Tibial nerve (tissue), 4 donors: ENCODE measurements around the gene HSPH1. TPM values are rescaled to one million over a fixed set of nuclear protein-coding genes. Genes with fewer than 3 reads are reported as not detected.

Experiments
- DNase-seq, 2 donors: peaks; one replicate each; pipeline ENCODE4 v3.0.0-alpha.2; 2019; ENCODE audit warnings: low spot score in 2 of 2
- H3K27ac ChIP-seq, 4 donors: fragments of 200-600 bp; sonication (generic) in 3 of 4; one replicate each; pipeline ENCODE4 v1.5.1; 2017 to 2019; ENCODE audit warnings: mild to moderate bottlenecking in 1 of 4
- H3K27me3 ChIP-seq, 2 donors: fragments of 200-600 bp; sonication (generic) in 1 of 2; one replicate each; pipeline versions ENCODE4 v1.5.1 to v1.6.0; 2017 to 2019
- H3K36me3 ChIP-seq, 3 donors: fragments of 200-600 bp; sonication (generic); one replicate each; pipeline ENCODE4 v1.5.1; 2018 to 2019
- H3K4me1 ChIP-seq, 4 donors: fragments of 200-600 bp; sonication (generic) in 3 of 4; one replicate each; pipeline ENCODE4 v1.5.1; 2017 to 2019
- H3K4me3 ChIP-seq, 4 donors: fragments of 200-600 bp; sonication (generic) in 3 of 4; one replicate each; pipeline ENCODE4 v1.5.1; 2017 to 2019; ENCODE audit warnings: mild to moderate bottlenecking in 1 of 4, moderate library complexity in 1 of 4
- H3K9me3 ChIP-seq, 4 donors: fragments of 200-600 bp; sonication (generic) in 3 of 4; one replicate each; pipeline ENCODE4 v1.5.1; 2017 to 2019
- CTCF ChIP-seq, 5 experiments: fragments of 200-600 bp in 3 of 5; fragments of 450-650 bp in 2 of 5; sonication (generic) in 3 of 5; IDR thresholded peaks; one replicate each; pipeline ENCODE4 v1.5.1; 2016 to 2019; ENCODE audit warnings: antibody characterized with exemption in 5 of 5, mild to moderate bottlenecking in 3 of 5, moderate library complexity in 2 of 5
- EP300 ChIP-seq, 2 donors: sonication (generic); formaldehyde crosslinking; IDR thresholded peaks; one replicate each; pipeline ENCODE4 v1.6.1; 2017; ENCODE audit warnings: antibody characterized with exemption in 2 of 2, mild to moderate bottlenecking in 1 of 2
- POLR2A ChIP-seq, 2 donors: fragments of 450-650 bp; IDR thresholded peaks; one replicate each; pipeline ENCODE4 v1.6.1; 2017; ENCODE audit warnings: antibody characterized with exemption in 2 of 2, mild to moderate bottlenecking in 2 of 2, moderate library complexity in 2 of 2
- WGBS, 2 donors: methylation state at CpG; one replicate each; pipeline ENCODE4 v1.1.5; 2018; 5-methylcytosine and 5-hydroxymethylcytosine counted together
- total RNA-seq, 4 donors: library from RNA; depleted of rRNA; stranded (reverse); fragments of >200 nt; gene quantifications; one replicate each; pipeline ENCODE4 v1.1.0, GENCODE V29; 2016

Gene HSPH1
- total RNA-seq, 4 donors from 2014 or later = 26.2 to 41.7 (median 30.0) TPM

DNA sequence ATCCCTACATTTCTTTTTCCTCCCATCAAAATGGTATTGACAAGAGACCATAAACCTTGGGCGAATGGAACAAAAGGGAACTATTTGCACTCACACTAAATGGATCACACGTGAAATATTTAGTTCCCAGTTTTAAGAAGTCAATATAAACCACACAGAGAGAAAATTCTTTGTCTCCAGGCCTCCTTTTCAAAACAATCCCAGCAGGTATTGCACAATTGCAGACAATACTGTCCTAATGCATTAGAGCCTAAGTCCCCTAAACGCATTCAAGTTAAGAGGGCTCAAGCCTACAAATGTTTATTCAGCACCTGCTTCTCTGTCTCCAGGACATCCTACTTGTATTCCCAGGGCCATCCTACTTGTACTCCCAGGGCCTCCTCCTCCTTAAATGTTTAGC is 36.8 kb upstream of the HSPH1 start:
- H3K4me1 ChIP-seq = peaks cover 0 to 27% (median 11%) of the 10 kb centered on the region in 4 donors
- TF ChIP-seq EP300 (IDR thresholded peaks at IDR 0.05) (no peak), POLR2A (IDR thresholded peaks at IDR 0.05) (no peak), CTCF (IDR thresholded peaks at IDR 0.05) (no peak)
- 84 to 85% methylated on average over 3 of the region's 3 CpGs for WGBS, 2 donors
- no peaks in the 10 kb centered on the region for H3K9me3 ChIP-seq
- H3K36me3 ChIP-seq = no peaks in the 10 kb centered on the region
- DNase-seq = no peak
- H3K4me3 ChIP-seq = no peak overlapping the region
- no peaks in the 10 kb centered on the region for H3K27me3 ChIP-seq
- H3K27ac ChIP-seq = no peak overlapping the region

GRCh38 chr13:31196992-31197391 is 35.3 kb upstream of the HSPH1 start:
- peaks cover 0 to 20% (median 11%) of the 10 kb centered on the region in 4 donors for H3K4me1 ChIP-seq
- DNase-seq = no peak
- H3K4me3 ChIP-seq = no peak overlapping the region
- H3K9me3 ChIP-seq = no peaks in the 10 kb centered on the region
- no peak overlapping the region for H3K27ac ChIP-seq
- no peaks in the 10 kb centered on the region for H3K27me3 ChIP-seq
- 88% methylated on average over 6 of the region's 6 CpGs for WGBS, 2 donors
- no peak for TF ChIP-seq POLR2A (IDR thresholded peaks at IDR 0.05)
- no peak for TF ChIP-seq CTCF (IDR thresholded peaks at IDR 0.05)
- TF ChIP-seq EP300 (IDR thresholded peaks at IDR 0.05) = no peak
- H3K36me3 ChIP-seq = no peaks in the 10 kb centered on the region

- Histone ChIP-seq H3K36me3 (no peaks in the 10 kb centered on the region), H3K27me3 (no peaks in the 10 kb centered on the region), H3K9me3 (no peaks in the 10 kb centered on the region), H3K4me3 (no peak overlapping the region), H3K4me1 (peaks cover 0 to 7% (median 0%) of the 10 kb centered on the region in 4 donors), H3K27ac (no peak overlapping the region)
- WGBS, 2 donors = 67 to 83% methylated on average over 4 of the region's 4 CpGs
- no peak for DNase-seq
- TF ChIP-seq EP300 (IDR thresholded peaks at IDR 0.05) (no peak), CTCF (IDR thresholded peaks at IDR 0.05) (no peak), POLR2A (IDR thresholded peaks at IDR 0.05) (no peak)
Observed at GRCh38 chr13:31195616-31196015, 33.9 kb upstream of the HSPH1 start.

DNA sequence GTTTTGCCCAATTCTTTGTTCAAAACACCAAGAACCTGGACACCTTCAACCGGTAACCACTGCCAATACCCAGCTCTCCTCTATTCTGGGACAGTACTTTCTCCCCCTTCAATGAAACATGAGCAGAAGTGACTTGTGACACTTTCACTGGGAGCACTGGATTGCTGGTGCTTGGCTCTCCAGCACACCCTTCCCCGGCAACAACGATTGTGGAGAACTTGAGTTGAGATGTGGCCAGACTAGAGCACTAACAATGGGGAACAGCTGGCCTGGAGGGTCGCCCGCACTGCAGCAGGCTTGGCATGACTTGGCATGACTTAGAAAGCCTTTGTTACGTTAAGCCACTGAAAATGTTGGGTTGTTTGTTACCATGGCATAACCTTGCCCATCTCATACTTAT is 30.6 kb upstream of the HSPH1 start:
- H3K27ac ChIP-seq = no peak overlapping the region
- no peaks in the 10 kb centered on the region for H3K27me3 ChIP-seq
- DNase-seq = no peak
- WGBS, 2 donors = 68 to 82% methylated on average over 6 of the region's 6 CpGs
- no peak overlapping the region for H3K4me3 ChIP-seq
- no peaks in the 10 kb centered on the region for H3K9me3 ChIP-seq
- no peaks in the 10 kb centered on the region for H3K4me1 ChIP-seq
- TF ChIP-seq CTCF (IDR thresholded peaks at IDR 0.05) (no peak), EP300 (IDR thresholded peaks at IDR 0.05) (no peak), POLR2A (IDR thresholded peaks at IDR 0.05) (no peak)
- no peaks in the 10 kb centered on the region for H3K36me3 ChIP-seq

DNA sequence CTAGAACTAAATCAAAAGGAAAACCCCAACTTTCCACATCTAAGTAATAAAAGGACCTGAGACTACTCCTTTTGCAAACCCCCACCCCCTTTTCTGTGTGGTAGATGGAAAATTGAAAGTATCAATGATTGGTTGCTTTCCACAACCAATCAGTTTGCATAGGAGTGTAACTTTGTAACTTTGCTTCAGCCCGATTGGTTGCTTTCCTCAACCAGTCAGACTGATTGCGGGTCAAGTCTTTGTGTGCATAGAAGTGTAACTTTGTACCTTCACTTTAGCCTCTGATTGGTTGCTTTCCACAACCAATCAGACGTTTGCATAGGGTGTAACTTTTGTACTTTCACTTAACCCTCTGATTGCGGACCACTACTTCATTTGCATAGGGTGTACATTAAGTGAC is 30.0 kb upstream of the HSPH1 start:
- Histone ChIP-seq H3K4me3 (no peak overlapping the region), H3K9me3 (no peaks in the 10 kb centered on the region), H3K36me3 (no peaks in the 10 kb centered on the region), H3K27ac (no peak overlapping the region), H3K27me3 (no peaks in the 10 kb centered on the region), H3K4me1 (no peaks in the 10 kb centered on the region)
- no peak for TF ChIP-seq EP300 (IDR thresholded peaks at IDR 0.05)
- no peak for TF ChIP-seq POLR2A (IDR thresholded peaks at IDR 0.05)
- TF ChIP-seq CTCF (IDR thresholded peaks at IDR 0.05) = no peak
- WGBS, 2 donors = 80 to 85% methylated on average over 4 of the region's 4 CpGs
- DNase-seq = no peak
